ENCODE results near the gene MAST4.

- TF ChIP-seq, protein P1, sequence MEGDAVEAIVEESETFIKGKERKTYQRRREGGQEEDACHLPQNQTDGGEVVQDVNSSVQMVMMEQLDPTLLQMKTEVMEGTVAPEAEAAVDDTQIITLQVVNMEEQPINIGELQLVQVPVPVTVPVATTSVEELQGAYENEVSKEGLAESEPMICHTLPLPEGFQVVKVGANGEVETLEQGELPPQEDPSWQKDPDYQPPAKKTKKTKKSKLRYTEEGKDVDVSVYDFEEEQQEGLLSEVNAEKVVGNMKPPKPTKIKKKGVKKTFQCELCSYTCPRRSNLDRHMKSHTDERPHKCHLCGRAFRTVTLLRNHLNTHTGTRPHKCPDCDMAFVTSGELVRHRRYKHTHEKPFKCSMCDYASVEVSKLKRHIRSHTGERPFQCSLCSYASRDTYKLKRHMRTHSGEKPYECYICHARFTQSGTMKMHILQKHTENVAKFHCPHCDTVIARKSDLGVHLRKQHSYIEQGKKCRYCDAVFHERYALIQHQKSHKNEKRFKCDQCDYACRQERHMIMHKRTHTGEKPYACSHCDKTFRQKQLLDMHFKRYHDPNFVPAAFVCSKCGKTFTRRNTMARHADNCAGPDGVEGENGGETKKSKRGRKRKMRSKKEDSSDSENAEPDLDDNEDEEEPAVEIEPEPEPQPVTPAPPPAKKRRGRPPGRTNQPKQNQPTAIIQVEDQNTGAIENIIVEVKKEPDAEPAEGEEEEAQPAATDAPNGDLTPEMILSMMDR (IDR thresholded peaks at IDR 0.05), result no peak
- no peak for TF ChIP-seq POLR2A (IDR thresholded peaks at IDR 0.05)
Observed at GRCh38 chr5:67205981-67206380, 609.8 kb downstream of the MAST4 start.

Measured in esophagus squamous epithelium (tissue), 4 donors.